ENCODE data around the gene SLC22A5.
A peak's percentile ranks its signal among the peaks of the same experiment; 100 is the strongest.

The SLC22A5 gene

GRCh38 chr5:132383984-132384383, 14.5 kb downstream of the SLC22A5 start:
- TF ChIP-seq, protein P1, sequence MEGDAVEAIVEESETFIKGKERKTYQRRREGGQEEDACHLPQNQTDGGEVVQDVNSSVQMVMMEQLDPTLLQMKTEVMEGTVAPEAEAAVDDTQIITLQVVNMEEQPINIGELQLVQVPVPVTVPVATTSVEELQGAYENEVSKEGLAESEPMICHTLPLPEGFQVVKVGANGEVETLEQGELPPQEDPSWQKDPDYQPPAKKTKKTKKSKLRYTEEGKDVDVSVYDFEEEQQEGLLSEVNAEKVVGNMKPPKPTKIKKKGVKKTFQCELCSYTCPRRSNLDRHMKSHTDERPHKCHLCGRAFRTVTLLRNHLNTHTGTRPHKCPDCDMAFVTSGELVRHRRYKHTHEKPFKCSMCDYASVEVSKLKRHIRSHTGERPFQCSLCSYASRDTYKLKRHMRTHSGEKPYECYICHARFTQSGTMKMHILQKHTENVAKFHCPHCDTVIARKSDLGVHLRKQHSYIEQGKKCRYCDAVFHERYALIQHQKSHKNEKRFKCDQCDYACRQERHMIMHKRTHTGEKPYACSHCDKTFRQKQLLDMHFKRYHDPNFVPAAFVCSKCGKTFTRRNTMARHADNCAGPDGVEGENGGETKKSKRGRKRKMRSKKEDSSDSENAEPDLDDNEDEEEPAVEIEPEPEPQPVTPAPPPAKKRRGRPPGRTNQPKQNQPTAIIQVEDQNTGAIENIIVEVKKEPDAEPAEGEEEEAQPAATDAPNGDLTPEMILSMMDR (IDR thresholded peaks at IDR 0.05) = no peak

DNA sequence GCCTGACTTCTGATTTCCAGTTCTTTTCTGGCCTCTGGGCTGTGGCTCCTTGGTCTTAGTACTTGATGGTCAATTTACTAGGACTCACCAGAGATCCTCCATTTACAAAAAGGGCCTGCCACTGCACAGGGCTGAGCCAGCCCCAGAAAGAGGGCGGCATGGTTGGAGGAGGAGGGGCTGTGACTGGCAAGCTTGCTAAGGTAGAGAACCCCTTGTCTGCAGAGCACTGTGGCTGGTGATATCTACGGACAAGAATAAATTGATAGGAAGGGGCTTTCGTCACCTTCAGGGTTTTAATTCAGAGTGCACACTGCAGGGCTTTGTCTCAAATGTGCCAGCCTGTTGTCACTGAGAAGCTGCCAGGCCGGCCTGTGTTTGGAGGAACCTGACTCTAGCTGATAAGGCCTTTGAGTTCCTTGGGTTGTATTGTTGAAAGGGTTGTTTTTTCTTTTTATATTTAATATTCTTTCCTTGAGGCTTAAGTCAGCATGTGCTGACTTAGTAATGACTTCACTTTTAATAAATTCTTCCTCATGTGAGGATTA, 15.1 kb downstream of the SLC22A5 start:
- TF ChIP-seq, protein P1 (IDR thresholded peaks at IDR 0.05) = no peak

GRCh38 chr5:132385326-132386105, 16.0 kb downstream of the SLC22A5 start:
- TF ChIP-seq, protein P1 (IDR thresholded peaks at IDR 0.05) = peak; percentile 85

GRCh38 chr5:132386644-132387286, 17.3 kb downstream of the SLC22A5 start:
- TF ChIP-seq, protein P1 (IDR thresholded peaks at IDR 0.05) = peak; percentile 73

DNA sequence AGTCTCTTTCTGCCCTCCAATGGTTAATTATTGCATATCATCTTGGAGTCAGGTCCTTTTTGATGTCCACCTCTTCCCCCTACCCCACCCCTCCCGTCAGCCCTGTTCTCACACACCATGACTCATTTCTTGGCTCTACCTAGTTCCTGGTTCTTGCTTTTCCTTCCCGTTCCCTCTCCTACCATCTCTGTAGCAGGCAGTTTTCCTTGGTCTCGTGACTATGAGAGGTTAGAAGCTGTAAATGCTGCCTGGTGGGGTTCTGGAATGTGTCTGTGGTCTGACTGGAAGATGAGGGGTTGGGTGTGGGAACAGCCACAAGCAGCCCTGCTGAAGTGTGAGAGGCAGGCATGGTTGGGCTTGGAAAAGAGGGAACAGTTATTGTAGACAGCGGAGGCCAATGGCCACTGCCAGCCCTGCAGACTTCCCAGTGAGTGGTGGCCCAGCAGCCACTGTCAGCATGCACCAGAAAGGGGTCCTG, 18.2 kb downstream of the SLC22A5 start:
- TF ChIP-seq, protein P1 (IDR thresholded peaks at IDR 0.05) = no peak

- TF ChIP-seq, protein P1 (IDR thresholded peaks at IDR 0.05) = no peak
These were observed 18.9 kb downstream of the SLC22A5 start for GRCh38 chr5:132388244-132389050.

GRCh38 chr5:132389051-132389331, 19.5 kb downstream of the SLC22A5 start:
- TF ChIP-seq, protein P1 (IDR thresholded peaks at IDR 0.05) = no peak
